HG03039 (cell line): Measurements from ENCODE around the gene HSDL1.
A peak's percentile ranks its signal among the peaks of the same experiment; 100 is the strongest.

ENCODE experiments used
- ATAC-seq: cut with Tn5 transposase; IDR thresholded peaks from one replicate; pipeline ENCODE4 v1.9.1; 2021; ENCODE audit warnings: mild to moderate bottlenecking, moderate library complexity; ENCODE audit not compliant: unreplicated experiment

Gene HSDL1

GRCh38 chr16:84110527-84110926 is 34.5 kb downstream of the HSDL1 start:
- ATAC-seq = no peak

- no peak for ATAC-seq
Observed at GRCh38 chr16:84109598-84110335, 35.2 kb downstream of the HSDL1 start.

- no peak for ATAC-seq
Observed at GRCh38 chr16:84107921-84108320, 37.1 kb downstream of the HSDL1 start.

GRCh38 chr16:84105948-84106740 is 38.8 kb downstream of the HSDL1 start:
- ATAC-seq = no peak

- ATAC-seq = no peak
Observed at GRCh38 chr16:84105301-84105815, 39.6 kb downstream of the HSDL1 start.

GRCh38 chr16:84104231-84104630 is 40.7 kb downstream of the HSDL1 start:
- ATAC-seq = no peak

GRCh38 chr16:84103678-84104077 is 41.3 kb downstream of the HSDL1 start:
- ATAC-seq = no peak

- no peak for ATAC-seq
Observed at GRCh38 chr16:84098939-84099338, 46.0 kb downstream of the HSDL1 start.

- no peak for ATAC-seq
Observed at GRCh38 chr16:84096447-84097005, 48.5 kb downstream of the HSDL1 start.

GRCh38 chr16:84095466-84095865 is 49.5 kb downstream of the HSDL1 start:
- no peak for ATAC-seq

- no peak for ATAC-seq
Observed at GRCh38 chr16:84093879-84094270, 51.1 kb downstream of the HSDL1 start.

- ATAC-seq = no peak
Observed at GRCh38 chr16:84093120-84093878, 51.7 kb downstream of the HSDL1 start.

GRCh38 chr16:84091460-84091859 is 53.5 kb downstream of the HSDL1 start:
- no peak for ATAC-seq

GRCh38 chr16:84090211-84090610 is 54.8 kb downstream of the HSDL1 start:
- ATAC-seq = no peak

GRCh38 chr16:84088695-84089395 is 56.1 kb downstream of the HSDL1 start:
- ATAC-seq = peak; percentile 66

- no peak for ATAC-seq
Observed at GRCh38 chr16:84087466-84088151, 57.4 kb downstream of the HSDL1 start.

GRCh38 chr16:84087001-84087400 is 58.0 kb downstream of the HSDL1 start:
- ATAC-seq = no peak

- no peak for ATAC-seq
Observed at GRCh38 chr16:84086341-84086740, 58.6 kb downstream of the HSDL1 start.

- no peak for ATAC-seq
Observed at GRCh38 chr16:84085773-84086172, 59.2 kb downstream of the HSDL1 start.

- no peak for ATAC-seq
Observed at GRCh38 chr16:84085271-84085667, 59.7 kb downstream of the HSDL1 start.
